Transverse colon (tissue), 4 donors: ENCODE data around the gene WBP1L.

ENCODE experiments used
- CTCF ChIP-seq, 5 experiments: fragments of 200-600 bp in 3 of 5; fragments of 450-650 bp in 2 of 5; sonication (generic) in 3 of 5; IDR thresholded peaks; 1 replicate in 2 of 5; 2 replicates in 3 of 5; pipeline ENCODE4 v1.5.1; 2016 to 2017; ENCODE audit warnings: antibody characterized with exemption in 5 of 5, inconsistent platforms in 3 of 5, mild to moderate bottlenecking in 2 of 5, moderate library complexity in 1 of 5
- POLR2AphosphoS5 ChIP-seq, 3 donors: sonication (generic); formaldehyde crosslinking; IDR thresholded peaks; one replicate each; pipeline ENCODE4 v1.6.1; 2016; ENCODE audit warnings: antibody characterized with exemption in 3 of 3

GRCh38 chr10:102701272-102701671 is 42.5 kb upstream of the WBP1L start:
- TF ChIP-seq CTCF (IDR thresholded peaks at IDR 0.05) (no peak), POLR2AphosphoS5 (IDR thresholded peaks at IDR 0.05) (no peak)
